Prostate gland (tissue), 2 donors: Measurements from ENCODE around the gene ATXN2. TPM values are rescaled to one million over a fixed set of nuclear protein-coding genes. Genes with fewer than 3 reads are reported as not detected.
A peak's percentile ranks its signal among the peaks of the same experiment; 100 is the strongest.
"Not testable (repeated sequence)": the region's sequence is repeated elsewhere in the genome, so short reads cannot be mapped to it uniquely, and the experiment has no call there.

Source experiments
- DNase-seq: peaks from one replicate; pipeline ENCODE4 v3.0.0-alpha.2; 2019; ENCODE audit warnings: low spot score
- H3K27ac ChIP-seq, 2 donors: fragments of 200-600 bp; sonication (generic); 2 replicates each; pipeline ENCODE4 v1.5.1; 2017 to 2019
- H3K27me3 ChIP-seq: fragments of 200-600 bp; sonication (generic); replicated peaks from 2 replicates; pipeline ENCODE4 v1.5.1; 2019; ENCODE audit not compliant: insufficient read depth
- H3K36me3 ChIP-seq, 2 donors: fragments of 200-600 bp; sonication (generic); 1 replicate in 1 of 2; 2 replicates in 1 of 2; pipeline versions ENCODE4 v1.5.1 to v1.8.1; 2017 to 2019
- H3K4me1 ChIP-seq: fragments of 200-600 bp; sonication (generic); replicated peaks from 2 replicates; pipeline ENCODE4 v1.5.1; 2019
- H3K4me3 ChIP-seq, 2 donors: fragments of 200-600 bp; sonication (generic); 2 replicates each; pipeline ENCODE4 v1.5.1; 2017 to 2019
- H3K9me3 ChIP-seq: fragments of 200-600 bp; sonication (generic); 2 replicates; pipeline ENCODE4 v1.5.1; 2017
- CTCF ChIP-seq, 4 experiments: fragments of 200-600 bp in 2 of 4; fragments of 450-650 bp in 2 of 4; sonication (generic) in 2 of 4; IDR thresholded peaks; 1 replicate in 3 of 4; 2 replicates in 1 of 4; pipeline ENCODE4 v1.5.1; 2016 to 2019; ENCODE audit warnings: antibody characterized with exemption in 4 of 4, mild to moderate bottlenecking in 2 of 4, moderate library complexity in 2 of 4
- POLR2A ChIP-seq: fragments of 450-650 bp; IDR thresholded peaks from one replicate; pipeline ENCODE4 v1.6.1; 2016; ENCODE audit warnings: antibody characterized with exemption, mild to moderate bottlenecking
- POLR2AphosphoS5 ChIP-seq: sonication (generic); formaldehyde crosslinking; IDR thresholded peaks from one replicate; pipeline ENCODE4 v1.6.1; 2017; ENCODE audit warnings: antibody characterized with exemption
- WGBS: methylation state at CpG from one replicate; pipeline ENCODE4 v1.1.5; 2018; 5-methylcytosine and 5-hydroxymethylcytosine counted together
- intact Hi-C: fragments of 100-400 bp; cut with DNase I; formaldehyde crosslinking; loops from one replicate; pipeline ENCODE4 v1.14.2; 2022
- total RNA-seq, 2 donors: library from RNA; depleted of rRNA; stranded (reverse); fragments of >200 nt; gene quantifications; one replicate each; pipeline ENCODE4 v1.1.0, GENCODE V29; 2016

ATXN2 gene
- total RNA-seq, 2 donors from 2014 or later = 29.5 to 95.5 TPM

DNA sequence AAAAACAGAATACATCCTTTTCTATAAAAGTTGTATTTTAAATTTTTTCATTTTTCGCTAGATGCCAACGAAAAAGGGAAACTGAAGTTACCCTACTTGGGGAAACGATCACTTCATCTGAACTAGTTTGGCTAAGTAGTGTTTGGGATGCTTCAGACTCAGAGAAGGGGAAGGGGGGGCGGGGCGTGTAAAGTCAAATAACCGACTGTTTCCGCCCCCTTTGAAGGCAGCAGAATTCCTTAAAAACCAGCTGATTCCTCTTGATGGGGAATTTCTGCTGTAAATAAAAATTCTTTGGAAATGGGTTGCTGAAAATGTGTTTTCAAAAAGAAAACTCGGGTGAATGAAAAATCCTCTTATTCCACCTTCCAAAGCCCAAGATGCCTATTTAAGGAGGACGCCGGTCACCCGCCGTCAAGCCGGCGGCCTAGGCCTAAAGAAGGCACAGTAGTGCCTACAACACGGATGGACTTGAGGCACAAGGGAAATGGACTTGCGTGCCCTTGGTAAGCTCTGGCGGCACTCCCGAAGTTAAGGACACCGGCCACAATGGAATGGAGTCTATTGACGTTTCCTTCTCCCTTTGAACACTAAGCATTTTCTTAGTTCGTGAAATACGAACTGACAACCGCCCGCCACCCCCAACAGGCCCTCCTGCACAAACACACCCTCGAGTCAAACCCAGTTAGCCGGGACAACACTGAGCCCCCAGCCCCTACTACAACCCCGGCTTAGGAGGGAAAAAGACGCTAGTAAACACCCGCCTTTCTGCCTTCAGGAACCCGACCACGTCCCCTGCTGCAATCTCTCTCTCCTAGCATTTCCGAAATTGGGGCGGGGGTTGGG, 1.9 kb downstream of the ATXN2 start:
- intact Hi-C loops = loop anchor here (5.0 kb wide), 1 partner anchor 45 kb away; no protein-coding TSS in a partner anchor
- H3K27me3 ChIP-seq = no peaks in the 10 kb centered on the region

DNA sequence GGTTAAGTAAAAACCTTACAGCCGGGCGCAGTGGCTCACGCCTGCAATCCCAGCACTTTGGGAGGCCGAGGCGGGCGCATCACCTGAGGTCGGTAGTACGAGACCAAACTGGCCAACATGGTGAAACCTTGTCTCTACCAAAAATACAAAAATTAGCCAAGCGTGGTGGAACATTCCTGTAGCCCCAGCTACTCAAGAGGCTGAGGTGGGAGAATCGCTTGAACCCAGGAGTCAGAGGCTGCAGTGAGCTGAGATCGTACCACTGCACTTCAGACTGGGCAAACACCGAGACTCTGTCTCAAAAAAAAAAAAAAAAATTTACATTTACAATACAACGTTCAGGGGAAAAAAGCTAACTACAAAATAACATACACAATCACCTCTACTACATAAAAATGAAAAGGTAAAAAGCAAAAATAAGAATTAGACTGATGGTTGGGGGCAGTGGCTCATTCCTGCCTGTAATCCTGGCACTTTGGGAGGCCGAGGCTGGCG, 3.7 kb downstream of the ATXN2 start:
- not testable (repeated sequence) for H3K4me1 ChIP-seq, H3K27me3 ChIP-seq, H3K36me3 ChIP-seq, DNase-seq, H3K4me3 ChIP-seq, H3K27ac ChIP-seq, H3K9me3 ChIP-seq
- intact Hi-C loops = loop anchor here (5.0 kb wide), 1 partner anchor 47 kb away; no protein-coding TSS in a partner anchor
- 74% methylated on average over 15 of the region's 15 CpGs for WGBS

More for the DNA sequence above, 1.9 kb downstream of the ATXN2 start:
- DNase-seq = peak; percentile 53
- peak overlapping the region; percentile 92 to 98 for H3K27ac ChIP-seq
- no peaks in the 10 kb centered on the region for H3K36me3 ChIP-seq
- no peaks in the 10 kb centered on the region for H3K9me3 ChIP-seq
- TF ChIP-seq POLR2AphosphoS5 (no peak), CTCF (IDR thresholded peaks at IDR 0.05) (no peak), POLR2A (peak; percentile 8)
- peak overlapping the region; percentile 91 to 97 for H3K4me3 ChIP-seq
- H3K4me1 ChIP-seq = no peaks in the 10 kb centered on the region
- 3% methylated on average over 33 of the region's 33 CpGs for WGBS

GRCh38 chr12:111591399-111592010, 7.6 kb downstream of the ATXN2 start:
- H3K4me3 ChIP-seq, H3K9me3 ChIP-seq, intact Hi-C loops, H3K27ac ChIP-seq, DNase-seq, H3K27me3 ChIP-seq, H3K4me1 ChIP-seq, H3K36me3 ChIP-seq: not testable (repeated sequence)
- WGBS = 82% methylated on average over 6 of the region's 6 CpGs

GRCh38 chr12:111590552-111590951, 8.6 kb downstream of the ATXN2 start:
- H3K27ac ChIP-seq = no peak overlapping the region
- intact Hi-C loops = no loop called here
- TF ChIP-seq POLR2A (no peak), CTCF (IDR thresholded peaks at IDR 0.05) (no peak), POLR2AphosphoS5 (no peak)
- DNase-seq = no peak
- no peaks in the 10 kb centered on the region for H3K27me3 ChIP-seq
- H3K9me3 ChIP-seq = no peaks in the 10 kb centered on the region
- H3K4me3 ChIP-seq = no peak overlapping the region
- H3K4me1 ChIP-seq = no peaks in the 10 kb centered on the region
- 82% methylated on average over 6 of the region's 6 CpGs for WGBS
- H3K36me3 ChIP-seq = no peaks in the 10 kb centered on the region

DNA sequence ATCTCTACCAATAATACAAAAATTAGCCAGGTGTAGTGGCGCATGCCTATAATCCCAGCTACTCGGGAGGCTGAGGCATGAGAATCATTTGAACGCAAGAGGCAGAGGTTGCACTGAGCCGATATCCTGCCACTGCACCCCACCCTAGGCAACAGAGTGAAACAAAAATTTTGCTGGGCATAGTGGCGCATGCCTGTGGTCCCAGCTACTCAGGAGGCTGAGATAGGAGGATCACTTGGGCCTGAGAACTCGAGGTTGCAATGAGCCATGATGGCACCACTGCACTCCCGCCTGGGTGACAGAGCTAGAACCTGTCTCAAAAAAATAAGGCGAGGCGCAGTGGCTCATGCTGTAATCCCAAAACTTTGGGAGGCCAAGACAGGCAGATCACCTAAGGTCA, 9.5 kb downstream of the ATXN2 start:
- Histone ChIP-seq H3K9me3 (no peaks in the 10 kb centered on the region), H3K36me3 (no peaks in the 10 kb centered on the region), H3K4me1 (no peaks in the 10 kb centered on the region), H3K4me3 (no peak overlapping the region), H3K27me3 (no peaks in the 10 kb centered on the region), H3K27ac (no peak overlapping the region)
- TF ChIP-seq POLR2AphosphoS5 (no peak), CTCF (IDR thresholded peaks at IDR 0.05) (no peak), POLR2A (no peak)
- no peak for DNase-seq
- intact Hi-C loops = no loop called here
- WGBS = 98% methylated on average over 9 of the region's 9 CpGs
